HepG2 (cell line): ENCODE results near the gene VASH2.

Experiments used
- NAIF1 ChIP-seq: sonication (generic); formaldehyde crosslinking; IDR thresholded peaks from 2 replicates; pipeline ENCODE4 v1.5.0; 2020; ENCODE audit warnings: mild to moderate bottlenecking, missing genetic modification reagents, borderline replicate concordance
- POGZ ChIP-seq: sonication (generic); formaldehyde crosslinking; IDR thresholded peaks from 2 replicates; pipeline ENCODE4 v1.4.0; 2020; ENCODE audit warnings: mild to moderate bottlenecking, missing genetic modification reagents

DNA sequence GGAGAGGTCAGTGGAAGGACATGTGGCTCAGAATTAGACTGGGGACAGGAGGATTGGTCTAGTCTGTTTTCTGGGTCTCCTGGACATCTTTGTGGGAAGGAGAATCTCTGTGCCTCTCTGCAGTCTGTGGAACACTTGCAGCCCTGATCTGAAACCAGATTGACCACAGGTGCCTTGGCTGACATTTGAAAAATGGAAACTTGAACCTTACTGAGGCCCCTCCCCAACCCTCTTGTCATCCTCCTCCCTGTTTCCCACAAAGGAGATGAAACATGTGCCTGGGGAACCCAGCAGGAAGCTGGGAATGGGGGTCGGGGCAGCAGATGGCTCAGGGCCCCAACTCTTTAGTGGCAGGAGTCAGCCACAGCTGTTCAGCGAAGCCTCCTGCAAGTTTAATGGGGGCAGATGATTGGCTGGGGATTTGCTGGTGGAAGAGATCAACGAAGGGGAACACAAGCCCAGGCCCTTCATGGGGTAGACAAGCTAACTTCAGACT lies 18.1 kb downstream of the VASH2 start:
- no peak for TF ChIP-seq NAIF1 (CRISPR knock-in tag)
- TF ChIP-seq POGZ (CRISPR knock-in tag) = no peak
